GM19324 (cell line): ENCODE data around the gene MYO7B.

Source experiments
- ATAC-seq: cut with Tn5 transposase; IDR thresholded peaks from one replicate; pipeline ENCODE4 v1.9.1; 2021; ENCODE audit warnings: mild to moderate bottlenecking, moderate library complexity; ENCODE audit not compliant: unreplicated experiment, low FRiP score

The MYO7B gene

DNA sequence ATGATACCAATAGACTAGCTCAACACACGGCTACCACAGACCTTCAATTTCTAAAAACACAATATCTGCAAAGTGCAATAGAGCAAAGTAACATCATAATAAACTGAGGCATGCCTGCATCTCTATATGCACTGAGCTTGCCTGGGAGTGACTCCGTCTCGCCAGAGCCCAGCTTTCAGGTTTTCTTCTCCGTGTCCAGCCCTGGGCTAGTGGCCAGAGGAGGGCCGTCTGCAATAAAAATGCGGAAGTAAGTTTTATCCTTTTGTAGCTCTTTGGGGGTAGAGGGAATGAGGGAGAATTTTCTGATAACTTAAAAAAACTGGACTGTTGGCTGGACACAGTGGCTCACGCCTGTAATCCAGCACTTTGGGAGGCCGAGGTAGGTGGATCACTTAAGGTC lies 69.5 kb downstream of the MYO7B start:
- no peak for ATAC-seq

DNA sequence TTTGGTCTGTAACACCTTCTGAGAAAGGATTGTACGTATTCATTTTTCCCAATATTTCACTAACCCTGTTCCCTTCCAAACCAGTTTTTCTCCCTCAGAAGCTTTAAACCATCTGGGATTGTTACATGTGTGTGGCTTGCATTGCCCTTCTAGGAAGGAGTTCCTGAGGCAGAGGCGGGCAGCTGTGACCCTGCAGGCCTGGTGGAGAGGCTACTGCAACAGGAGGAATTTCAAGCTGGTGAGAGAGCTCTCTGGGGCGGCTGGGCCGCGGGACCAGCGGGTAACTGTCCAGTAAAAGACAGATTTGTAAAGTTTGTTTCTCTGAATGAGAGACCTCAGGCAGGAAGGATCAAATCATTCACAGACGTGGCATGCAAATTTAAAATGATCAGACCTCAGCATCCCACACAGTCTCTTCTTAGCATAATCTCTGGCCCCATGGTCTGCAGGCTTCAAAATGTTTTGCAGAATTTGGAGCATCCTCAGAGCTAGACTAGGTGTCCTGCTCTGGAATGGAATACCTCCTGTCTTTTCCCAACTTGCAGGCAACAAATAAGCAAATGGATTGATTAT lies 70.3 kb downstream of the MYO7B start:
- no peak for ATAC-seq

- ATAC-seq: no peak
Observed at GRCh38 chr2:127606625-127607398, 71.3 kb downstream of the MYO7B start.

DNA sequence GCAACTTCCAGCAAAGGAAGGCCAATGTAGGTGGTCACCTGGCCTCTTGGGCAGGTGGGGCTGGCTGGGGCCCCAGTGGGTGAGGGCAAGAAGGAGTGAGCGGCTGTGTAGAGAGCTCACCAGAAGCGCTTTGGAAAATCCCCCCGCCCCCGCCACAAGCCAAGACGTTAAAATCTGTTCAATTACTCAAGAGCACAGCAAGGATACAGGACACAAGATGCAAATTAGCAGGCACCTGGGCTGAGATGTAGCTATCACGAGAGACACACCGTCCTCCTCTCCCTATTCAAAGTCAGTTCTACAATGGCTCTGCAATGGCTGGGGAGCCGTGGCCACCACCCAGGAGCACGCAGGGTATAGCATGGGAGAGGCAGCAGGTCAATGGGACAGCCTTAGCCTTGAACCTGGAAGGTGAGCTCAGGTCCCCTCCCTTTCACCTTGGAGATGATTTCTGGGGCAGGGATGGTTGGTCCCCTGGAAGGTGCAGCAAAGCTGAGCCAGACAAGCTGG lies 72.0 kb downstream of the MYO7B start:
- no peak for ATAC-seq

- no peak for ATAC-seq
Observed at GRCh38 chr2:127608061-127609030, 72.9 kb downstream of the MYO7B start.

DNA sequence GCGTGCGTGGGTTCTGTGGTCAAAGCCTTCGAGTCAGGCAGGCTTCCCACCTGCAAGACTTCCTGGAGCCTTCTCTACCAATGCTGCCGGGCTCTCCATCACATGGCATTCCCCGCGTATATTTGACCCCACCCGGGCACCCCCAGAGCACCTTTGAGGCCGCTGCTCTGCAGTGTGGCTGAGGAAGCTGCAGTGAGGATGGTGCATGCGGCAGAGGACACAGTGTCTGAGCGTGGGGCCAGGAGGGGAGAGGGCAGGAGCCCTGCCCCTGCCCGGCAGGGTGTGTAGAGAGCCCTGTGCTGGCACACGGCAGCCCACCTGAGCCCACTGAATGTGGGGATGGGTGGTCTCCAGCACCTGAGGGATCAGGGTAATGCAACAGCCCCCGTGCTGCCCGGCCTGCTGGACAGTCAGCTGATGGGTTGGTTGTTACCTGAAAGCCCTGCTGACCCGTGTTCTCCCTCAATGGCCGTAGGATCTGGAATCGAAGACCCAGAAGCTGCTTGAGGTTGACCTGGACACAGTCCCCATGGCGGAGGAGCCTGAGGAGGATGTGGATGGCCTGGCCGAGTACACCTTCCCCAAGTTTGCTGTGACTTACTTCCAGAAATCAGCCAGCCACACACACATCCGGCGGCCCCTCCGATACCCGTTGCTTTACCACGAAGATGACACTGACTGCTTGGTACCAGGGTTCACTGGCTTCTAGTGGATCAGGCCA lies 73.7 kb downstream of the MYO7B start:
- no peak for ATAC-seq

DNA sequence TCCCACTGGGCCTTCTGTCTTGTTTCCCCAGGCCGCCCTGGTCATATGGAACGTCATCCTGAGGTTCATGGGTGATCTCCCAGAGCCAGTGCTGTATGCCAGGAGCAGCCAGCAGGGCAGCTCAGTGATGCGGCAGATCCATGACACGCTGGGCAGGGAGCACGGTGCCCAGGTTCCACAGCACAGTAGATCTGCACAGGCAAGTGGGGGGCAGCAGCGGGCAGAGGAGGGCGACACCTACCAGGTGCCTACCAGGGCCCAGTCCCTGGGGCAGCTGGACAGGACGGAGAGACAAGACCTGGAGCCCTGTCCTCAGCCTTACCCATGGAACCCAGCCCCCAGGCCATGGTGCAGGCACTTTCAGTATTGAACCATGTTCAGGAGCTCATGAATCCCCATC lies 74.3 kb downstream of the MYO7B start:
- no peak for ATAC-seq

DNA sequence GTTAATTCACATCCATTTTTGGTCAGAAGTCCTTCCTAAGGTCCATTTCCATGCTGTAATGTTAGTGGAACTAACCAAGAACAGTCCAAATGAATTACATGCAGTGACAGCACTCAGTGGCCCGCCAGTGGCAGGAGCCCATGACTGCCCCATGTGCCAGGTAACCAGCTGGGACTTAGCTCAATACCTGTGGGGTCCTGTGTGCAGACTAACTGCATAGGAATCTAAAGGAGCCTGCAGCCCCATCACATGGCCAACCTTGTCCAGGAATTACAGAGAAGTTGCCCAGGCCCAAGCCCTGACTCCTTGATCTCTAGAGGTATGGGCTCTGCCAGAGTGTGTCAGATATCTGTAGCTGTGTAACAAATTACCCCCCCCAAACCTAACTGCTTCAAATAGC lies 75.1 kb downstream of the MYO7B start:
- no peak for ATAC-seq

- no peak for ATAC-seq
Observed at GRCh38 chr2:127611076-127611925, 75.8 kb downstream of the MYO7B start.

- no peak for ATAC-seq
Observed at GRCh38 chr2:127612111-127612822, 76.8 kb downstream of the MYO7B start.

DNA sequence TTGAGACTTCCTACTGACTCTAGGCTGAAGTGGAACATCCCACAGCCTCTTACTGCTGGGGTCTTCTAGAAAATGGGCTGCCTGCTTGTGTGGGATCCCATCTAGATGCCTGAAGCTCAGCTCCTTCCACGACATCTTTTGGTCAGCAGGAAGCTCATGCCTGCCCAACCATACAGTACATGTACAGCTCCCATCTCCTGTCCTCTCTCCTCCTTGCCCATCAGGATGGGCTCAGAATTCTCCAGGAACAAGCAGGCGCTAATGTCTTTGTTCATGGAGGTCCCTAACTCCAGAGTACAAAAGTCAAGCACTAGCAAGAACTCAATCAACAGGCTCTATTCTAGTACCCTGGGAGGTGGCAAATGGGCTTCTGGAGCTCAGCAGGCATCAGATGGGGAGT lies 78.8 kb downstream of the MYO7B start:
- ATAC-seq: no peak

DNA sequence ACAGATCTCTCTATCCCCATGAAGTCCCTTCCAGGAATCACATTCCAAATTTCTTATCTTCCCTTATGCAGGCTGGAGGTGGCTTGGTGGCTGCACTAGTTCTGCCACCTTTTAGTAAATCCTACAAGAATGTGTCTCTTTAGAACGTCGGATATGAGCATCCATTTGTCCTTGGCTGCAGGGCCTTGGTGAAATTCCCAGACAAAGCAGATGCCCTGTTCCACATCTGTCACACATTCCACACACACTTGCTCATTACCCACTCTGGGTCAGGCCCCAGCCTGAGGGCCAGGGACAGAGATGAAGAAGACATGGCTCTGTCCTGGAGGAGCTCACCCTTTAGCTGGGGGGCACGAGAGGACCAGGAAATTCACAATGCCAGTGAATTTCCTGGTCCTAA lies 79.2 kb downstream of the MYO7B start:
- no peak for ATAC-seq

DNA sequence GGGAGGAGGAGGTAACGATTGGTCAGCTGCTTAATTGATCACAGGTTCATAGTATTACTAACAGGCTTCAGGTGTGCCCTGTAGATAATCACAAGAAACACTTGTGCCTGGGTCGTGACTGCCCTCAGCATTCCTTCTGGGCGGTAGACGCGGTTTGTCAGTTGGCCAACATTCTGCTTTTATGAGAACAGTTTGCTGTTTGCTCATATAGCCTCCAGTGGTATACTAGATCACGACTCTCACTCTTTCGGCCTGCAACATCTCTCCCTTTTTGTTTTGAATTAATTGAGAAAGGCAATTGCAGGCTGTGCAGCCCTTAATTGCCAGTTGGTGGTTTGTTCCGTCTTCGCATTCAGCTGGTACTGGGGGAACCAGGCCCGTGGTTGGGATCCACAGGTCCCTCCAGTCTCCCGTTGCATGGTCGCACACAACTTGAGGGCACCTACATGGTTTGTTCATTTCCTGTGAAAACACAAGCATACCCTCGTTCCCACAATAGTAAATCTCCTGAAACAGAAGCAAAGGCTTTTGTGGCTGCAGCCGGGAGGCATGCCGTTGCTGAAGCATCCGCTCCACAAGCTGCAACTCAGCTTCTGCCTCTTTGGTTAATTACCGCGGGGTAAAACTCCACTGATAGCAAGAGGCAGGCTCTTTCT lies 80.2 kb downstream of the MYO7B start:
- ATAC-seq: no peak

GRCh38 chr2:127618551-127619202 lies 83.2 kb downstream of the MYO7B start:
- ATAC-seq: no peak

DNA sequence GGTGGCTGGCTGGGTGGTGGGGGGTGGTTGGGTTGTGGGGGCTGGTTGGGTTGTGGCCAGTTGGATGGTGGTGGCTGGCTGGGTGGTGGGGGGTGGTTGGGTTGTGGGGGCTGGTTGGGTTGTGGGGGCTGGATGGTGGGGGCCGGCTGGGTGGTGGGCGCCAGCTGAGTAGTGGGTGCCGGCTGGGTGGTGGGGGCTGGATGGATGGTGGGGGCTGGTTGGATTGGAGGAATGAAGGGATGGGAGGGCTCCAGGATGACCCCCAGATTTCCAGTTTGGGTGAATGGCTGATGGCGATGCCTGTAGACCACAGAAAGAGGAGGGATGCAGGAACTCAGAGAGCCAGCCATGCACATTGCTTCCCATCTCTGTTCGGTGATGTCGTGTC lies 83.7 kb downstream of the MYO7B start:
- ATAC-seq: no peak

DNA sequence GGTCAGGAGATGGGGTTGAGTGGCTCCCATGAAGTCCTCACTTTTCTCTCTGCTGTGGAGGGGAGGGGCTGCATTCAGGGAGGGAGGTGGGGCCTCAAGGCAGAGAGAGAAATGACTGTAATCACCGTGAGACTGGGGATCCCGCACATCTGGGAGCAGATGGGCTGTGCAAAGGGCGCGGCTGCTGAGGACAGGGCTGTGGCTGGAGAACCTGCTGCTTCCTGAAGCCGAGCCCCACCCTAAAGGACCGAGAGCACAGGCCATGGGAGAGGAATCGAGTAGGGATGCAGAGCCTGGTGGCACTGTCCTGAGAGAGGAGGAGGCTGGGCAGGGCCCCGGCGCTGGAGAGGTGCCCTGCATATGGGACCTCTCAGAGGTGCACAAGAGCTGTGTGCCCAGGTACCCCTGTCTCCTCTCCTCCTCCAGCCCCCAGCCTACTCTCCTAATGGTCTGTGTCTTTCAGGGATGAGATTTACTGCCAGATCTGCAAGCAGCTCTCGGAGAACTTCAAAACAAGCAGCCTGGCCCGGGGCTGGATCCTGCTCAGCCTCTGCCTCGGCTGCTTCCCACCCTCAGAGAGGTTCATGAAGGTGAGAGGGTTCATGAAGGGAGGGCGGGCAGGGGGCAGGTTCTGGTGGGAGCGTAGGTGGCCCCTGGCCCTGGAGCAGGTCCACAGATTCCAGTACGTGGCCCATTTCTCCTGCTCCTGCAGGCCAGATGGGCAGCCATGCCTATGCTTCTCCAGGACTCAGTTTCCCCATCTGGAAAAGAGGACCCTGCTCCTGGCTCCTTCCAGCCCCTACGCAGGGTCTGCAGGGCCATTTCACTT lies 84.6 kb downstream of the MYO7B start:
- no peak for ATAC-seq

DNA sequence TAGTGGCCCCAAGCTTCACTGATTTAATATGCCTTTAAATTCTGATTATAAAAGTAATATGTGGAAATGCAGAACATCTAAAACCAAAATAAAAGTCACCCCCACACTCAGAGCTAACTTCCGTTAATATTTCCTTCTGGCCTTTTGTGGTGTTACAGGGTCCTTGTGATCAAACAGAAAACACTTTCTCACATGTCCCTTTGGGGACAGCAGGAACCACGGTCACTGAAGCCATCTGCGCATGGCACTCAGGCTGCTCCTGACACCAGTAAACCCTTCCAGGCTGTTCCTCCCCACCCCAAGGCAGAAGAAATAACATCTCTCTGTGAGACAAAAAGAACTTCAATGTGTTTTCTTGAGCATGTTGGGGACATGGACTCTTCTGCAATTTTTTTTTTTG lies 85.4 kb downstream of the MYO7B start:
- ATAC-seq: no peak
